Measurements from ENCODE around the gene SEPTIN2. TPM values are rescaled to one million over a fixed set of nuclear protein-coding genes. Genes with fewer than 3 reads are reported as not detected.
"Not testable (repeated sequence)": the region's sequence is repeated elsewhere in the genome, so short reads cannot be mapped to it uniquely, and the experiment has no call there.

SEPTIN2 gene
- total and polyA plus RNA-seq, 4 donors: 218 to 394 (median 294) TPM

DNA sequence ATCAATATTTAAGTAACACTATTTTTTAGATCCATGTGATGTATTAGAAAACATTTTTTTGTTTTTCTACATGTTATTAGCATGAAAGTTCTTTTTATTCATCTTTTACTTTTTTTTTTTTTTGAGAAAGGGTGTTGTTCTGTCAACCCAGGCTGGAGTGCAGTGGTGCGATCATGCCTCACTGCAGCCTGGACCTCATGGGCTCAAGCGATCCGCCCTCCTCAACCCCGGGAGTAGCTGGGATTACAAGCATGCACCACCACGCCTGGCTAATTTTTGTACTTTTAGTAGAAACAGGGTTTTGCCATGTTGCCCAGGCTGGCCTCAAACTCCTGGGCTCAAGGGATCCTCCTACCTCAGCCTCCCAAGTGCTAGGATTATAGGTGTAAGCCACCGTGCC lies 58.2 kb downstream of the SEPTIN2 start:
- ATAC-seq (ENCODE audit: low FRiP score); intact Hi-C loops (cut with DNase I): not testable (repeated sequence)
- 93 to 94% methylated on average over 6 of the region's 6 CpGs for WGBS, 2 donors

DNA sequence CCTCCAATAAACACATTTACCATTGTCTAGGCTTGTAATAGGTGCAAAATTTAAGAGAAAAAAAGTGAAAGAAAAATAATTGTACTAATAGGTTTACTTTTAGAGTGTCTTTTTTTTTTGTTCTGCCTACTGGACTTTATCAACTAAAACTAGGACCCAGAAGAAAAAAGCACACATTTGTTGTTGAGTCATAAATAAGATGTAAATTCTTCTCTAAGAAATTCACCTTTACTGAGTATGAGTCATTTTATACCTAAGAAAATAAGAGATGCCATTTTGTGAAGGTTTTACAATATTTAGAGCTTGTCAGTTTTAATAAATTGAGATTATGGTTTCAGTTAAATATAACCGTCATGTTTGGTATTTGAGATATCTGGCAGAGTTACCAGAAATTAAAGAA lies 59.6 kb downstream of the SEPTIN2 start:
- no peak for ATAC-seq (ENCODE audit: low FRiP score)
- 53 to 56% methylated on average over 1 of the region's 1 CpG for WGBS, 2 donors
- Histone ChIP-seq H3K4me1 (ENCODE audit: control insufficient read depth in 1 of 2, insufficient read depth in 2 of 2, low read length in 2 of 2) (peaks cover 3 to 10% of the 10 kb centered on the region in 2 donors), H3K27ac (ENCODE audit: low read depth in 1 of 2, low read length in 2 of 2) (no peak overlapping the region), H3K4me3 (ENCODE audit: low read length in 2 of 2) (no peak overlapping the region), H3K9me3 (ENCODE audit: control insufficient read depth, low read length) (no peaks in the 10 kb centered on the region), H3K36me3 (ENCODE audit: control insufficient read depth in 1 of 2, insufficient read depth in 2 of 2, low read length in 1 of 2) (no peaks in the 10 kb centered on the region), H3K27me3 (ENCODE audit: control insufficient read depth in 1 of 2, insufficient read depth in 2 of 2, low read length in 1 of 2) (no peaks in the 10 kb centered on the region)
- intact Hi-C loops (cut with DNase I): no loop called here
- DNase-seq: no peak

More for the DNA sequence above, 58.2 kb downstream of the SEPTIN2 start:
- DNase-seq; H3K4me1 ChIP-seq (ENCODE audit: control insufficient read depth in 1 of 2, insufficient read depth in 2 of 2, low read length in 2 of 2); H3K27ac ChIP-seq (ENCODE audit: low read depth in 1 of 2, low read length in 2 of 2); H3K36me3 ChIP-seq (ENCODE audit: control insufficient read depth in 1 of 2, insufficient read depth in 2 of 2, low read length in 1 of 2); H3K4me3 ChIP-seq (ENCODE audit: low read length in 2 of 2); H3K27me3 ChIP-seq (ENCODE audit: control insufficient read depth in 1 of 2, insufficient read depth in 2 of 2, low read length in 1 of 2); H3K9me3 ChIP-seq (ENCODE audit: control insufficient read depth, low read length): not testable (repeated sequence)

DNA sequence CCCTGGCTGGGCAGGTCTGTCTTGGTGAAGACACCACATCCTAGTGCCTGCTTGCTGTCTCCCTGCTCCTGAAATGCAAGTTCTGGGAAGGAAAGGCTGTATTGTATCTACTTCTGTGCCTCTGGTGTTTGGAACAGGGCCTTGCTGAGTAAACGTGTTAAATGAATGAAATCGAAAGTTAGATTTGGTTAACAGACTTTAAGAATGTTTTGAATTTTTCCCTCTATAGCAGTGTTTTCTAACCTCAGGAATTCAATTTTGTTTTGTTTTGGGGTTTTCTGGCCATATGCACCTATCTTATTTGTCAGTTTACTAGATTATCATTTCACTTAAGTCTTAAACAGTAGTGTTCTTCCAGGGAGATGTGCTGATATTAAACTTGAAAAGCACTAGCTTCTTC lies 61.1 kb downstream of the SEPTIN2 start:
- intact Hi-C loops (cut with DNase I): no loop called here
- Histone ChIP-seq H3K4me1 (ENCODE audit: control insufficient read depth in 1 of 2, insufficient read depth in 2 of 2, low read length in 2 of 2) (peaks cover 5 to 21% of the 10 kb centered on the region in 2 donors), H3K27ac (ENCODE audit: low read depth in 1 of 2, low read length in 2 of 2) (no peak overlapping the region), H3K36me3 (ENCODE audit: control insufficient read depth in 1 of 2, insufficient read depth in 2 of 2, low read length in 1 of 2) (no peaks in the 10 kb centered on the region), H3K9me3 (ENCODE audit: control insufficient read depth, low read length) (no peaks in the 10 kb centered on the region), H3K27me3 (ENCODE audit: control insufficient read depth in 1 of 2, insufficient read depth in 2 of 2, low read length in 1 of 2) (no peaks in the 10 kb centered on the region), H3K4me3 (ENCODE audit: low read length in 2 of 2) (no peak overlapping the region)
- WGBS, 2 donors: 85% methylated on average over 2 of the region's 2 CpGs
- no peak for DNase-seq
- ATAC-seq (ENCODE audit: low FRiP score): no peak

DNA sequence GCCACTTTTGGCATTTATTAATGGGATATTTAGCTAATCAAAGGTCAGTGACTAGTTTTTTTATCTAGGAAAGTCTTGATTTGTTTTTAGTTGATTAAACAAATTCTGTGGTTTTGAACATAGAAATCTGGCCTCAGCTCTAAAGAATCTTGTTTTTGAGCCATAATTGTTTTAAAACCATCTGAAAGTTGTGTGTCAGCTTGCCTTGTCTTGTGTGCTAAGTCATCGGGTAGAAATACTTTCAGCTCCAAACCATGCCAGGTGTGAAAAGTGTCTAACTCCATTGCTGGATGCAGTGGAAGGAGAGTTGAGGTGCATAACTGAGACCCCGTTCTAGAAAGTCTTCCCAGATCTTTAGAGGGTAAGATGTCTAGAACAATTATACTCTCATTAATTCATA lies 63.1 kb downstream of the SEPTIN2 start:
- ATAC-seq (ENCODE audit: low FRiP score) (no peak), DNase-seq (no peak)
- no peaks in the 10 kb centered on the region for H3K27me3 ChIP-seq (ENCODE audit: control insufficient read depth in 1 of 2, insufficient read depth in 2 of 2, low read length in 1 of 2)
- intact Hi-C loops (cut with DNase I): loop anchor here in 1 of 2 donors (1.0 kb wide), 1 partner anchor 23 kb away; the partner anchor contains the start of gene FARP2
- H3K4me1 ChIP-seq (ENCODE audit: control insufficient read depth in 1 of 2, insufficient read depth in 2 of 2, low read length in 2 of 2): peaks cover 6 to 21% of the 10 kb centered on the region in 2 donors
- no peaks in the 10 kb centered on the region for H3K9me3 ChIP-seq (ENCODE audit: control insufficient read depth, low read length)
- no peak overlapping the region for H3K4me3 ChIP-seq (ENCODE audit: low read length in 2 of 2)
- 41 to 44% methylated on average over 2 of the region's 2 CpGs for WGBS, 2 donors
- H3K36me3 ChIP-seq (ENCODE audit: control insufficient read depth in 1 of 2, insufficient read depth in 2 of 2, low read length in 1 of 2): no peaks in the 10 kb centered on the region
- peak overlapping the region; percentile 76 to 88 for H3K27ac ChIP-seq (ENCODE audit: low read depth in 1 of 2, low read length in 2 of 2)

DNA sequence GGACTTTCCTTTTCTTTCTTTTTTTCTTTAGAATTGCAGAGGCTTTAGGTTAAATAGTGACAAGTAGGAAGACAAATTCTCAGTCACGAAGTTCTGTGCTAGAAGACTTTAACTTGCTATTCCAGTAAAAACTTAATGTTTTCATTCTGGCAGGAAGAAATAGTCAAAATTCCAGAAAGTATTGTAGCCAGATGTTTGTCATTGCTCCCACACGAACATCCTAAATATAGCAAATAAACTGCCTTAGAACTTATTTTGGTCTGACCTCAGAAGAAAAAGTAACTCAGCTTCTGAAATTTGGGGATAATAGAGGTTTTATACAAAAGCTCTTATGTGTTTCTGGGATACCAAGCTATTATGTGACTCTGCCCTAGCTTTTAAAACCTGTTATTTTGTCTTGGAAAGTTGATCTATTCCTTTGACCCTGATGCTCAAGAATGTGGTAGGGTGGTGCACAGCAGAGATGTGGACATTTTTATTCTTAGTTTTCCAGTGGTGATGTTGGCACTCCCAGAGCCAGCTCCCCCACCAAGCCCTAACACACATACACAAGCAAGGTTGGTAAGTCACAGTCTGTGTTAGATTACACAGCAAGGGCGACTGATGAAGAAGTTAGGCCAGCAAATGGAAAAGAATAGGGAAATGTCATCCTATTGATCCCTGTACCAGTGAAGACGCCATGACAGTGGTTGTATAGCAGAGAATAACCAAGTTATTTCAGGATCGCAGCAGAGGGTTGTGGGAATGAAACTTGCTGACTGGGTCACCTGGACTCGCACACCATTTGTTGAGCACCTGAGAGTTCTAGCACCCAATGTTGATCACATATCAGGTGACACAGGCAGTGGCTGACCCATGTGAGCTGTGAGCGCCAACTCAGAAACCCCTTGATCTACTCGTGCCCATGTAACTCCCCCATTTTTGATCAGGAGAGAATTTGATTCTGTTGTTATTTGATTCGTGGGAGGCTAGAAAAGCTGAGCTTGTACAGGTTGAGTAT lies 64.1 kb downstream of the SEPTIN2 start:
- Histone ChIP-seq H3K4me3 (ENCODE audit: low read length in 2 of 2) (no peak overlapping the region), H3K27me3 (ENCODE audit: control insufficient read depth in 1 of 2, insufficient read depth in 2 of 2, low read length in 1 of 2) (no peaks in the 10 kb centered on the region), H3K9me3 (ENCODE audit: control insufficient read depth, low read length) (no peaks in the 10 kb centered on the region), H3K27ac (ENCODE audit: low read depth in 1 of 2, low read length in 2 of 2) (peak overlapping the region; percentile 83 to 94), H3K36me3 (ENCODE audit: control insufficient read depth in 1 of 2, insufficient read depth in 2 of 2, low read length in 1 of 2) (no peaks in the 10 kb centered on the region), H3K4me1 (ENCODE audit: control insufficient read depth in 1 of 2, insufficient read depth in 2 of 2, low read length in 2 of 2) (peaks cover 6 to 21% of the 10 kb centered on the region in 2 donors)
- 64 to 70% methylated on average over 9 of the region's 9 CpGs for WGBS, 2 donors
- intact Hi-C loops (cut with DNase I): loop anchor here (1.0 to 10.0 kb wide), 2 partner anchors 23 to 105 kb away; partner anchors contain the start of gene FARP2 (in 1 of the 2)
- peak; percentile 62 for ATAC-seq (ENCODE audit: low FRiP score)
- DNase-seq: no peak

DNA sequence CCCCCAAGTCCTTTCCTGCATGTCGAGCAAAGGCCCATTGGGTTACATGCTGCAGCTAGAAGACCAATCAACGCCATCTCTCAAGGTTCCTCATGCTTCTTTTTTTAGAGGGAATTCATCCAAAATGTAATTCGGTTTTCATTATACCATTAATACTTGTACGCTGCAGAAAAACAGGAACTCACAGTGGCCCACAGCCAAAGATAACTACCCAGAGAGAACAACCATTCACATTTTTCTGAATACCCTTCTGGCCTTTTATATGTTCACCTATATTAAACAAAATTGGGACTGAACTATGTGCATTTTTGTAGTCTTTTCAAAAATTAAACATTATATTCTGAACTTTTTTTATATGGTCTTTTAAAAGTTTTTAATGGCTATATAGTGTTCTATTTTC lies 66.1 kb downstream of the SEPTIN2 start:
- WGBS, 2 donors: 14% methylated on average over 4 of the region's 4 CpGs
- Histone ChIP-seq H3K27ac (ENCODE audit: low read depth in 1 of 2, low read length in 2 of 2) (peak overlapping the region in 1 of 2 donors; percentile 76), H3K36me3 (ENCODE audit: control insufficient read depth in 1 of 2, insufficient read depth in 2 of 2, low read length in 1 of 2) (no peaks in the 10 kb centered on the region), H3K4me1 (ENCODE audit: control insufficient read depth in 1 of 2, insufficient read depth in 2 of 2, low read length in 2 of 2) (peaks cover 6 to 21% of the 10 kb centered on the region in 2 donors), H3K4me3 (ENCODE audit: low read length in 2 of 2) (no peak overlapping the region), H3K27me3 (ENCODE audit: control insufficient read depth in 1 of 2, insufficient read depth in 2 of 2, low read length in 1 of 2) (no peaks in the 10 kb centered on the region), H3K9me3 (ENCODE audit: control insufficient read depth, low read length) (no peaks in the 10 kb centered on the region)
- no peak for DNase-seq
- no peak for ATAC-seq (ENCODE audit: low FRiP score)
- intact Hi-C loops (cut with DNase I): loop anchor here in 1 of 2 donors (10.0 kb wide), 1 partner anchor 107 kb away; no protein-coding TSS in a partner anchor

DNA sequence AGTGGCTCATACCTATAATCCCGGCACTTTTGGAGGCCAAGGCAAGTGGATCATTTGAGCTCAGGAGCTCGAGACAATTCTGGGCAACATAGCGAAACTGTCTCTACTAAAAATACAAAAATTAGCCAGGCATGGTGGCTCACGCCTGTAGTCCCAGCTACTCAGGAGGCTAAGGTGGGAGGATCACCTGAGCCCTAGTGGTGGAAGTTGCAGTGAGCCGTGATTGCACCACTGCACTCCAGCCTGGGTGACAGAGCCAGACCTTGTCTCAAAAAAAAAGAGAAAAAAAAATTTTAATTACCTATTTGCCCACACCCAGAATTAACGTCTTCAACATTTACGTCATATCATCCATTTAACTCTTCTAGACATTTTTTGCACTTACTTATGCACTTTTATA lies 69.7 kb downstream of the SEPTIN2 start:
- H3K36me3 ChIP-seq (ENCODE audit: control insufficient read depth in 1 of 2, insufficient read depth in 2 of 2, low read length in 1 of 2); DNase-seq; H3K9me3 ChIP-seq (ENCODE audit: control insufficient read depth, low read length); ATAC-seq (ENCODE audit: low FRiP score); H3K27ac ChIP-seq (ENCODE audit: low read depth in 1 of 2, low read length in 2 of 2); H3K27me3 ChIP-seq (ENCODE audit: control insufficient read depth in 1 of 2, insufficient read depth in 2 of 2, low read length in 1 of 2); H3K4me3 ChIP-seq (ENCODE audit: low read length in 2 of 2): not testable (repeated sequence)
- intact Hi-C loops (cut with DNase I): loop anchor here in 1 of 2 donors (10.0 kb wide), 1 partner anchor 111 kb away; no protein-coding TSS in a partner anchor
- H3K4me1 ChIP-seq (ENCODE audit: control insufficient read depth in 1 of 2, insufficient read depth in 2 of 2, low read length in 2 of 2): peaks cover 3 to 11% of the 10 kb centered on the region in 2 donors
- 97 to 98% methylated on average over 7 of the region's 7 CpGs for whole genome bisulfite sequencing, 2 donors

DNA sequence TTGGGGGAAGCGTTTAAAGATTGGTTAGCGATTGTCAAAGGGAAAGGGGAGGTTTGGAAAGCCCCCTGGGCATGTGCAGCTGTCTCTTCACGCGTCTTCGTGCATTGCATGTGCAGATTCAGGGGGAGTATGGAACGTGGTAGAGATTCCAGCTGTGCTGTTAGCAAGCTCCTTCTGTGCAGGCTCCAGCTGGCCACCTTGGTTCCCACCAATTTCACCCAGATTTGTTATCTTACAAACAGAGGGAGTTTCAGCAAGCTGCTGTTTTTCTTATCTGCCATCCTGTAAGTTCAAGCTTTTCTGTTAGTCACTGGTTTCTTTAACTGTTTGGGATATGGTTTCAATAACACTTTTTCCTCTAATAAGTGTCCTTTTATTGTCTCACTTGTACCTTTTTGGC lies 70.8 kb downstream of the SEPTIN2 start:
- intact Hi-C loops (cut with DNase I): loop anchor here in 1 of 2 donors (10.0 kb wide), 1 partner anchor 112 kb away; no protein-coding TSS in a partner anchor

More for the DNA sequence above, 70.8 kb downstream of the SEPTIN2 start:
- 95 to 96% methylated on average over 6 of the region's 6 CpGs for WGBS, 2 donors
- H3K36me3 ChIP-seq (ENCODE audit: control insufficient read depth in 1 of 2, insufficient read depth in 2 of 2, low read length in 1 of 2): peaks cover 0 to 2% of the 10 kb centered on the region in 2 donors
- H3K9me3 ChIP-seq (ENCODE audit: control insufficient read depth, low read length): no peaks in the 10 kb centered on the region
- H3K27me3 ChIP-seq (ENCODE audit: control insufficient read depth in 1 of 2, insufficient read depth in 2 of 2, low read length in 1 of 2): no peaks in the 10 kb centered on the region
- DNase-seq (no peak), ATAC-seq (ENCODE audit: low FRiP score) (no peak)
- no peak overlapping the region for H3K4me3 ChIP-seq (ENCODE audit: low read length in 2 of 2)
- no peak overlapping the region for H3K27ac ChIP-seq (ENCODE audit: low read depth in 1 of 2, low read length in 2 of 2)
- H3K4me1 ChIP-seq (ENCODE audit: control insufficient read depth in 1 of 2, insufficient read depth in 2 of 2, low read length in 2 of 2): peaks cover 2 to 3% of the 10 kb centered on the region in 2 donors
